IMR-90 (cell line): ENCODE measurements around the gene MPP7.

Experiments used
- CEBPB ChIP-seq: IDR thresholded peaks from 2 replicates; pipeline ENCODE4 v1.6.1; 2012; ENCODE audit warnings: low read depth, low read length, improper control_type of control experiment
- CHD1 ChIP-seq: IDR thresholded peaks from 2 replicates; pipeline ENCODE4 v1.6.1; 2012; ENCODE audit warnings: low read depth, low read length, improper control_type of control experiment
- CTCF ChIP-seq: conservative IDR thresholded peaks from 2 replicates; pipeline ENCODE4 v1.5.1; 2012; ENCODE audit warnings: mild to moderate bottlenecking, low read depth, low read length, improper control_type of control experiment
- ELK1 ChIP-seq: fragments of 150-350 bp; IDR thresholded peaks from 2 replicates; pipeline ENCODE4 v1.6.1; 2016; ENCODE audit warnings: low read depth, mild to moderate bottlenecking, low read length, moderate library complexity, borderline replicate concordance
- MAFK ChIP-seq: IDR thresholded peaks from 2 replicates; pipeline ENCODE4 v1.6.1; 2012; ENCODE audit warnings: low read depth, low read length, improper control_type of control experiment
- MXI1 ChIP-seq: IDR thresholded peaks from 2 replicates; pipeline ENCODE4 v1.6.1; 2012; ENCODE audit warnings: low read depth, mild to moderate bottlenecking, low read length, moderate library complexity, borderline replicate concordance
- NFE2L2 ChIP-seq: fragments of 150-350 bp; IDR thresholded peaks from 2 replicates; pipeline ENCODE4 v1.6.1; 2016; ENCODE audit warnings: low read depth, mild to moderate bottlenecking, low read length
- POLR2A ChIP-seq: IDR thresholded peaks from 2 replicates; pipeline ENCODE4 v1.6.1; 2012; ENCODE audit warnings: mild to moderate bottlenecking, low read depth, low read length
- RAD21 ChIP-seq: IDR thresholded peaks from 2 replicates; pipeline ENCODE4 v1.6.1; 2012; ENCODE audit warnings: low read length, improper control_type of control experiment
- RCOR1 ChIP-seq: IDR thresholded peaks from 2 replicates; pipeline ENCODE4 v1.6.1; 2012; ENCODE audit warnings: mild to moderate bottlenecking, low read length, improper control_type of control experiment; ENCODE audit not compliant: insufficient replicate concordance
- RFX5 ChIP-seq: IDR thresholded peaks from 2 replicates; pipeline ENCODE4 v1.8.0; 2012; ENCODE audit warnings: low read depth, mild to moderate bottlenecking, low read length, moderate library complexity
- SMC3 ChIP-seq: fragments of 150-350 bp; IDR thresholded peaks from 2 replicates; pipeline ENCODE4 v1.6.1; 2016; ENCODE audit warnings: low read depth, mild to moderate bottlenecking, antibody characterized with exemption, low read length, moderate library complexity
- USF2 ChIP-seq: fragments of 150-350 bp; IDR thresholded peaks from 2 replicates; pipeline ENCODE4 v1.6.1; 2017; ENCODE audit warnings: mild to moderate bottlenecking, antibody characterized with exemption, low read length, low read depth

GRCh38 chr10:28307267-28307666 lies 4.4 kb upstream of the MPP7 start:
- no peak for TF ChIP-seq POLR2A
- no peak for TF ChIP-seq CTCF
- no peak for TF ChIP-seq USF2
- no peak for TF ChIP-seq RCOR1
- TF ChIP-seq SMC3: no peak
- no peak for TF ChIP-seq MXI1
- no peak for TF ChIP-seq CEBPB
- TF ChIP-seq ELK1: no peak
- TF ChIP-seq RAD21: no peak
- TF ChIP-seq RFX5: no peak
- TF ChIP-seq NFE2L2: no peak
- TF ChIP-seq CHD1: no peak
- TF ChIP-seq MAFK: no peak
